ENCODE measurements around the gene DROSHA. TPM values are rescaled to one million over a fixed set of nuclear protein-coding genes. Genes with fewer than 3 reads are reported as not detected.

DROSHA gene
- total RNA-seq, 1 donor from 2014 or later = 59.8 TPM

GRCh38 chr5:31357038-31357437, 174.9 kb downstream of the DROSHA start:
- Mint-ChIP-seq H3K9me3 (peaks cover 4% of the 10 kb centered on the region), H3K36me3 (ENCODE audit: low read depth) (no peaks in the 10 kb centered on the region), H3K27ac (no peak overlapping the region), H3K4me3 (no peak overlapping the region), H3K27me3 (no peaks in the 10 kb centered on the region), H3K4me1 (no peaks in the 10 kb centered on the region)
- ATAC-seq (ENCODE audit: low read depth) (no peak), DNase-seq (no peak)
- POLR2A ChIA-PET = no interaction called here
- intact Hi-C loops (cut with micrococcal nuclease) = no loop called here
- TF ChIP-seq CTCF (IDR thresholded peaks at IDR 0.05) = no peak
- CTCF ChIA-PET = no interaction called here

DNA sequence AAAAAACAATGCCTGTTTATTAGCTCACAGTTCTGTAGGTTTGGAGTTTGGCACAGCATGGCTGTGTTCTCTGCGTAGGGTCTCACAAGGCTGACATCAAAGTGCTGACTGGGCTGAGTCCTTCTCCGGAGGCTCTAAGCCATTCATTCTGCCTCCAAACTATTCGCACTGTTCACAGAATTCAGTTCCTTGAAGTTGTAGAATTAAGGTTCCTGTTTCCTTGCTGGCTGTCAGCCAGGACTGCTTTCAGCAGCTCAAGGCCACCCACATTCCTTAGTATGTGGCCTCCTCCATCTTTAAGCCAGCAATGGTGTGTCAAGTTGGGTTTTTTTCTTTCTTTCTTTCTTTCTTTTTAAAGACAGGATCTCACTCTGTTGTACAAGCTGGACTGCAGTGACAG, 176.6 kb downstream of the DROSHA start:
- intact Hi-C loops (cut with micrococcal nuclease) = no loop called here
- H3K4me3 Mint-ChIP-seq = no peak overlapping the region
- H3K9me3 Mint-ChIP-seq = peaks cover 4% of the 10 kb centered on the region
- TF ChIP-seq CTCF (IDR thresholded peaks at IDR 0.05) = no peak
- no peaks in the 10 kb centered on the region for H3K36me3 Mint-ChIP-seq (ENCODE audit: low read depth)
- no peak for DNase-seq
- CTCF ChIA-PET = no interaction called here
- H3K27ac Mint-ChIP-seq = no peak overlapping the region
- no peaks in the 10 kb centered on the region for H3K27me3 Mint-ChIP-seq
- H3K4me1 Mint-ChIP-seq = no peaks in the 10 kb centered on the region
- POLR2A ChIA-PET = no interaction called here
- no peak for ATAC-seq (ENCODE audit: low read depth)

Other genes starting within 250 kb of the DROSHA start
- gene C5orf22, start 208 bp upstream of the DROSHA start, total RNA-seq = 27.0 and 27.1 TPM in 2 replicates
- gene PDZD2, start 107.0 kb upstream of the DROSHA start, total RNA-seq = 0.12 and 0.38 TPM in 2 replicates